Jurkat, Clone E6-1 (cell line): Measurements from ENCODE around the gene GUCY1A2.
"Not testable (repeated sequence)": the region's sequence is repeated elsewhere in the genome, so short reads cannot be mapped to it uniquely, and the experiment has no call there.

ENCODE experiments used
- DNase-seq: peaks from one replicate; pipeline ENCODE4 v3.0.0-alpha.2; 2011; ENCODE audit warnings: low read depth, low spot score
- H3K4me3 ChIP-seq: 2 replicates; pipeline ENCODE4 v1.5.1; 2011; ENCODE audit warnings: mild to moderate bottlenecking, low read length, control low read depth, moderate library complexity

Gene GUCY1A2

GRCh38 chr11:106959800-106960199, 58.5 kb downstream of the GUCY1A2 start:
- no peak for DNase-seq
- H3K4me3 ChIP-seq = no peak overlapping the region

- H3K4me3 ChIP-seq = no peak overlapping the region
- DNase-seq = no peak
These were observed 58.9 kb downstream of the GUCY1A2 start for GRCh38 chr11:106959386-106959785.

GRCh38 chr11:106958517-106959248, 59.6 kb downstream of the GUCY1A2 start:
- DNase-seq = no peak
- no peak overlapping the region for H3K4me3 ChIP-seq

GRCh38 chr11:106957030-106957482, 61.2 kb downstream of the GUCY1A2 start:
- peak; percentile 20 for DNase-seq
- H3K4me3 ChIP-seq = no peak overlapping the region

GRCh38 chr11:106950067-106950491, 68.2 kb downstream of the GUCY1A2 start:
- no peak overlapping the region for H3K4me3 ChIP-seq
- no peak for DNase-seq

GRCh38 chr11:106943089-106943488, 75.2 kb downstream of the GUCY1A2 start:
- DNase-seq = no peak
- H3K4me3 ChIP-seq = no peak overlapping the region

- no peak for DNase-seq
- no peak overlapping the region for H3K4me3 ChIP-seq
These were observed 79.1 kb downstream of the GUCY1A2 start for GRCh38 chr11:106939157-106939556.

GRCh38 chr11:106937111-106937510, 81.2 kb downstream of the GUCY1A2 start:
- DNase-seq = no peak
- no peak overlapping the region for H3K4me3 ChIP-seq

GRCh38 chr11:106925245-106925644, 93.0 kb downstream of the GUCY1A2 start:
- no peak overlapping the region for H3K4me3 ChIP-seq
- DNase-seq = no peak

- H3K4me3 ChIP-seq = no peak overlapping the region
- DNase-seq = no peak
These were observed 97.3 kb downstream of the GUCY1A2 start for GRCh38 chr11:106920899-106921509.

- no peak overlapping the region for H3K4me3 ChIP-seq
- peak; percentile 31 for DNase-seq
These were observed 100.3 kb downstream of the GUCY1A2 start for GRCh38 chr11:106917973-106918372.

- DNase-seq = no peak
- H3K4me3 ChIP-seq = no peak overlapping the region
These were observed 103.9 kb downstream of the GUCY1A2 start for GRCh38 chr11:106914409-106914808.

GRCh38 chr11:106913141-106913540, 105.1 kb downstream of the GUCY1A2 start:
- no peak for DNase-seq

GRCh38 chr11:106904826-106905225, 113.5 kb downstream of the GUCY1A2 start:
- H3K4me3 ChIP-seq = no peak overlapping the region
- no peak for DNase-seq

More at GRCh38 chr11:106913141-106913540, 105.1 kb downstream of the GUCY1A2 start:
- H3K4me3 ChIP-seq = no peak overlapping the region

- H3K4me3 ChIP-seq = no peak overlapping the region
- no peak for DNase-seq
These were observed 128.6 kb downstream of the GUCY1A2 start for GRCh38 chr11:106889718-106890117.

- no peak overlapping the region for H3K4me3 ChIP-seq
- DNase-seq = no peak
These were observed 129.9 kb downstream of the GUCY1A2 start for GRCh38 chr11:106888386-106888785.

- not testable (repeated sequence) for H3K4me3 ChIP-seq, DNase-seq
These were observed 134.6 kb downstream of the GUCY1A2 start for GRCh38 chr11:106883693-106884092.

- no peak for DNase-seq
These were observed 138.3 kb downstream of the GUCY1A2 start for GRCh38 chr11:106879832-106880546.

GRCh38 chr11:106879029-106879428, 139.2 kb downstream of the GUCY1A2 start:
- DNase-seq = no peak

More at GRCh38 chr11:106879832-106880546, 138.3 kb downstream of the GUCY1A2 start:
- no peak overlapping the region for H3K4me3 ChIP-seq

GRCh38 chr11:106875013-106875412, 143.3 kb downstream of the GUCY1A2 start:
- DNase-seq = no peak
- H3K4me3 ChIP-seq = no peak overlapping the region

More at GRCh38 chr11:106879029-106879428, 139.2 kb downstream of the GUCY1A2 start:
- H3K4me3 ChIP-seq = no peak overlapping the region
